Neuronal stem cell (in vitro differentiated cells): ENCODE measurements around the gene RAB27A.
A peak's percentile ranks its signal among the peaks of the same experiment; 100 is the strongest.

Source experiments
- DNase-seq: peaks from one replicate; pipeline ENCODE4 v3.0.0-alpha.2; 2013; ENCODE audit warnings: low spot score
- H2AFZ ChIP-seq: one replicate; pipeline ENCODE4 v1.6.1; 2013; ENCODE audit warnings: mild to moderate bottlenecking, low read length, inconsistent platforms
- H2AK5ac ChIP-seq: 2 replicates; pipeline ENCODE4 v1.6.1; 2013; ENCODE audit warnings: low read depth, mild to moderate bottlenecking, inconsistent platforms, low read length, moderate library complexity, mixed read lengths
- H2BK120ac ChIP-seq: 2 replicates; pipeline ENCODE4 v1.6.1; 2013; ENCODE audit warnings: low read depth, mild to moderate bottlenecking, inconsistent platforms, low read length, moderate library complexity, mixed read lengths
- H2BK12ac ChIP-seq: one replicate; pipeline ENCODE4 v1.6.1; 2013; ENCODE audit warnings: low read length, inconsistent platforms
- H2BK15ac ChIP-seq: 2 replicates; pipeline ENCODE4 v1.6.1; 2013; ENCODE audit warnings: mild to moderate bottlenecking, low read length, inconsistent platforms, mixed read lengths
- H2BK5ac ChIP-seq: one replicate; pipeline ENCODE4 v1.6.1; 2013; ENCODE audit warnings: inconsistent platforms, mild to moderate bottlenecking, low read length, moderate library complexity
- H3K14ac ChIP-seq: one replicate; pipeline ENCODE4 v1.6.1; 2013; ENCODE audit warnings: low read length, inconsistent platforms
- H3K18ac ChIP-seq: 2 replicates; pipeline ENCODE4 v1.6.1; 2013; ENCODE audit warnings: low read length, inconsistent platforms
- H3K23ac ChIP-seq: 2 replicates; pipeline ENCODE4 v1.6.1; 2013; ENCODE audit warnings: low read depth, mild to moderate bottlenecking, mixed read lengths, low read length, inconsistent platforms; ENCODE audit not compliant: poor library complexity
- H3K27ac ChIP-seq: replicated peaks from 3 replicates; pipeline ENCODE4 v1.5.1; 2013; ENCODE audit warnings: low read length, inconsistent platforms
- H3K27me3 ChIP-seq, 3 experiments: 2 replicates each; pipeline ENCODE4 v1.6.1; 2013; ENCODE audit warnings: low read length in 3 of 3, mild to moderate bottlenecking in 2 of 3, inconsistent platforms in 1 of 3, low read depth in 1 of 3, mixed read lengths in 1 of 3, moderate library complexity in 1 of 3; ENCODE audit not compliant: control insufficient read depth in 3 of 3, insufficient read depth in 3 of 3
- H3K36me3 ChIP-seq, 2 donors: replicated peaks in 1 of 2; 2 replicates each; pipeline ENCODE4 v1.6.1; 2013; ENCODE audit warnings: low read length in 2 of 2; ENCODE audit not compliant: control insufficient read depth in 2 of 2, insufficient read depth in 2 of 2
- H3K4ac ChIP-seq: 2 replicates; pipeline ENCODE4 v1.6.1; 2013; ENCODE audit warnings: inconsistent platforms, mild to moderate bottlenecking, low read length, moderate library complexity
- H3K4me1 ChIP-seq, 2 donors: 1 replicate in 1 of 2; 2 replicates in 1 of 2; pipeline ENCODE4 v1.6.1; 2013; ENCODE audit warnings: low read length in 2 of 2, low read depth in 1 of 2; ENCODE audit not compliant: control insufficient read depth in 2 of 2, insufficient read depth in 1 of 2
- H3K4me2 ChIP-seq: one replicate; pipeline ENCODE4 v1.6.1; 2013; ENCODE audit warnings: mild to moderate bottlenecking, low read length, inconsistent platforms; ENCODE audit not compliant: insufficient read depth, poor library complexity, severe bottlenecking
- H3K4me3 ChIP-seq, 2 donors: 2 replicates each; pipeline ENCODE4 v1.5.1; 2013; ENCODE audit warnings: low read length in 2 of 2, mild to moderate bottlenecking in 2 of 2, inconsistent platforms in 1 of 2, moderate library complexity in 1 of 2
- H3K79me1 ChIP-seq: one replicate; pipeline ENCODE4 v1.6.1; 2013; ENCODE audit warnings: low read depth, mild to moderate bottlenecking, inconsistent platforms, low read length, moderate library complexity
- H3K9ac ChIP-seq: one replicate; pipeline ENCODE4 v1.6.1; 2013; ENCODE audit warnings: mild to moderate bottlenecking, low read depth, low read length, inconsistent platforms; ENCODE audit not compliant: poor library complexity
- H3K9me3 ChIP-seq, 2 donors: replicated peaks in 1 of 2; 2 replicates each; pipeline versions ENCODE3 to v1.6.1; 2013; ENCODE audit warnings: low read length in 2 of 2, mild to moderate bottlenecking in 2 of 2, inconsistent platforms in 1 of 2, low read depth in 1 of 2, mixed read lengths in 1 of 2, moderate library complexity in 1 of 2; ENCODE audit not compliant: control insufficient read depth in 2 of 2, insufficient read depth in 1 of 2
- H4K8ac ChIP-seq: one replicate; pipeline ENCODE4 v1.6.1; 2013; ENCODE audit warnings: low read depth, mild to moderate bottlenecking, inconsistent platforms, low read length, moderate library complexity
- H4K91ac ChIP-seq: one replicate; pipeline ENCODE4 v1.6.1; 2013; ENCODE audit warnings: low read length, low read depth, mild to moderate bottlenecking, inconsistent platforms; ENCODE audit not compliant: poor library complexity
- WGBS, 2 donors: extraction: QIAGEN DNeasy Blood & Tissue Kit; methylation state at CpG; one replicate each; pipeline ENCODE4 v1.1.7; 2013; ENCODE audit warnings: missing lambda C conversion rate in 2 of 2, mixed read lengths in 1 of 2; ENCODE audit not compliant: insufficient read length in 2 of 2, insufficient replicate concordance in 1 of 2; ENCODE audit errors: extremely low coverage in 2 of 2; 5-methylcytosine and 5-hydroxymethylcytosine counted together

RAB27A gene

DNA sequence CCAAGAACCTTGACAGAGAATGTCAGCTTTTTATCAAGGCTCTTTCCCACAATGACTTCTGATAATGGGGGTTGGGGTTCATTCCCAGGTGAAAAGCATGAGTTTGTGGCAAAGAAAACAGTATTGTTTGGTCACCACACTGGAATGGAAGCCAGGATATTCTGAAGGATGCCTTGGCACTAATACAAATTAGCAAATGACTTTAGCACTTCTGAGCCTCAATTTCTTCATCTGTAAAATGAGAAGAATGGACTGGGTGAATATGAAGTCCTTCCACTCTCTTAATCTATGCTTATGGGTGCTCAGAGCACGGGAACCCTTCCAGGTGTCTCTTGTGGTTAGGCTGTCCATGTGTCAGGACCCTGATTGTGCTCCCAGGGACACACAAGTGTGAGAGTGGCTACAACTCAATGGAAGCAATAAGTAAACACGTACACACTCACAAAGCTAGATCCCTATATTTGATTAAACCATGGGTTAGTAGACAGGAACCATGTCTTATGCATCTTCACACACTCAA is 21.4 kb downstream of the RAB27A start:
- Histone ChIP-seq H2BK12ac (no peak overlapping the region), H3K23ac (no peak overlapping the region), H4K91ac (no peak overlapping the region), H3K9me3 (no peaks in the 10 kb centered on the region), H2AFZ (no peak overlapping the region), H3K79me1 (no peaks in the 10 kb centered on the region), H3K4ac (no peak overlapping the region), H2BK120ac (no peak overlapping the region), H2BK5ac (no peak overlapping the region), H3K18ac (no peak overlapping the region), H3K14ac (no peak overlapping the region), H3K27me3 (no peaks in the 10 kb centered on the region), H3K9ac (no peak overlapping the region), H3K4me2 (no peak overlapping the region), H3K36me3 (no peaks in the 10 kb centered on the region), H2BK15ac (no peak overlapping the region), H3K27ac (no peak overlapping the region), H4K8ac (no peak overlapping the region), H2AK5ac (no peak overlapping the region), H3K4me1 (peaks cover 2% of the 10 kb centered on the region in 2 donors), H3K4me3 (no peak overlapping the region)
- WGBS, 2 donors: no CpG with 5 or more reads among the region's 2 CpGs
- DNase-seq: no peak

DNA sequence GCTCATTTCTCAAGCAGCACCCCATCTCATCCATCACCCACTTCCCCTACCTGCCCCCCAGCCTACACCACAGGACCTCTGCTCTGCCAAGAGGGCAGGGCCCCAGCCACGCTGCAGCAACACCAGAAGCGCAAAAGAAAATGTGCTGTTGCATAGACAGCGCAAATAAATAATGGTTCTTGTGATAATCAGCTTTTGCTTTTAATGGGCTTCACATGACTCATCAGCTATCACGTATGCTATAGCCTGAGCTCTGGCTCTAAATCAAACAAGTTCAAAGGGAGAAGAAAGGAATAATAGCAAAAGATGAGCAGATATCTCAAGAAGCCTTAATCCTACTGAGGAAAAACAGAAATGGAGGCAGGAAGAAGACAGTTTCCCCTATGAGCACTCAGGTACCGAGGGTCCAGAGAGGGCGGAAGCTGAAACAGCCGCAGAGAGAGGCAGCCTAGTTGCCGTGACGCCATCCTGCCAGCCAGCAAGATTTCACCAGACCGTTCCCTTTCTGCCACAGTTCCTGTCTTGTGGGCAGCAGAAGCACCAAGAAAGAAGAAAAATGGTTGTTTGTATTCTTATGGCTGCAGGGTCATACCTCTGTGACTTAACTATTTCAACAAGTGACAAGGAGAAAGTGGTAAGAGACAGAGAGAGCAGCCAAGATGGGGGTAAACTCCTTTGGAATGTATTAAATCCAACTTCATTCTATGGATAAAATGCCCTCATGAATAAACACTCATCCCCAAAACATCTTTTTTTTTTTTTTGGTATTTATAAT is 22.0 kb downstream of the RAB27A start:
- no peak overlapping the region for H2BK15ac ChIP-seq
- H3K27me3 ChIP-seq: no peaks in the 10 kb centered on the region
- H2AK5ac ChIP-seq: no peak overlapping the region
- H3K27ac ChIP-seq: no peak overlapping the region
- H3K23ac ChIP-seq: no peak overlapping the region
- H2BK120ac ChIP-seq: no peak overlapping the region
- H4K8ac ChIP-seq: no peak overlapping the region
- no peak overlapping the region for H3K14ac ChIP-seq
- H3K36me3 ChIP-seq: no peaks in the 10 kb centered on the region
- no peak overlapping the region for H4K91ac ChIP-seq
- no peaks in the 10 kb centered on the region for H3K9me3 ChIP-seq
- no peak for DNase-seq
- H2BK12ac ChIP-seq: no peak overlapping the region
- H2BK5ac ChIP-seq: no peak overlapping the region
- H3K9ac ChIP-seq: no peak overlapping the region
- no CpG with 5 or more reads among the region's 10 CpGs for WGBS, 2 donors
- H3K4me3 ChIP-seq: no peak overlapping the region
- no peaks in the 10 kb centered on the region for H3K79me1 ChIP-seq
- peak overlapping the region; percentile 34 for H2AFZ ChIP-seq
- peaks cover 2% of the 10 kb centered on the region in 2 donors for H3K4me1 ChIP-seq
- H3K18ac ChIP-seq: no peak overlapping the region
- H3K4ac ChIP-seq: no peak overlapping the region
- no peak overlapping the region for H3K4me2 ChIP-seq

- Histone ChIP-seq H3K27ac (no peak overlapping the region), H2BK12ac (no peak overlapping the region), H3K4me1 (peaks cover 2% of the 10 kb centered on the region in 2 donors), H2AFZ (no peak overlapping the region), H2BK120ac (no peak overlapping the region), H4K91ac (no peak overlapping the region), H3K18ac (no peak overlapping the region), H3K9ac (no peak overlapping the region), H3K4me2 (no peak overlapping the region), H2BK15ac (no peak overlapping the region), H3K14ac (no peak overlapping the region), H3K9me3 (no peaks in the 10 kb centered on the region), H3K36me3 (no peaks in the 10 kb centered on the region), H2AK5ac (no peak overlapping the region), H3K4ac (no peak overlapping the region), H3K23ac (no peak overlapping the region), H3K79me1 (no peaks in the 10 kb centered on the region), H4K8ac (no peak overlapping the region), H3K4me3 (no peak overlapping the region), H2BK5ac (no peak overlapping the region), H3K27me3 (no peaks in the 10 kb centered on the region)
- no peak for DNase-seq
- WGBS, 2 donors: no CpG with 5 or more reads among the region's 2 CpGs
These were observed 23.1 kb downstream of the RAB27A start for GRCh38 chr15:55266547-55266946.

DNA sequence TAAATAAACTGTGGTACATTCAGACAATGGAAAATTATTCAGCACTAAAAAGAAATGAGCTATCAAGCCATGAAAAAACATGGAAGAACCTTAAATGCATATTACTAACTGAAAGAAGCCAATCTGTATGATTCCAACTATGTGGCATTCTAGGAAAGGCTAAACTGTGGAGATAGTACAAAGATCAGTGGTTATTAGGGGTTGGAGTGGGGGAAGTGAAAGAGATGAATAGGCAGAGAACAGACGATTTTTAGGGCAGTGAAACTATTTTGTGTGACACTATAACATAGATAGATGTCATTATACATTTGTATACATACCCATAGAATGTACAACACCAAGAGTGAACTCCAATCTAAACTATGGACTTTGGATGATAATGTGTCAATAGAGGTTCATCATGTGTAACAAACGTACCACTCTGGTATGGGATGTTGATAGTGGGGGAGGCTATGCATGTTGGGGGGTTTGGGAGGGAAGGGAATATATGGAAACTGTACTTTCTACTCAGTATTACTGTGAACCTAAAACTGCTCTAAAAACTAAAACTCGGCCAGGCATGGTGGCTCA is 29.0 kb downstream of the RAB27A start:
- Histone ChIP-seq H4K8ac (no peak overlapping the region), H3K27ac (no peak overlapping the region), H2BK12ac (no peak overlapping the region), H3K36me3 (no peaks in the 10 kb centered on the region), H3K4ac (no peak overlapping the region), H3K14ac (no peak overlapping the region), H2AK5ac (no peak overlapping the region), H2BK5ac (no peak overlapping the region), H3K4me2 (no peak overlapping the region), H2BK15ac (no peak overlapping the region), H2AFZ (no peak overlapping the region), H3K4me3 (no peak overlapping the region), H3K27me3 (no peaks in the 10 kb centered on the region), H3K9me3 (no peaks in the 10 kb centered on the region), H4K91ac (no peak overlapping the region), H3K23ac (no peak overlapping the region), H3K4me1 (no peaks in the 10 kb centered on the region), H3K9ac (no peak overlapping the region), H3K79me1 (no peaks in the 10 kb centered on the region), H3K18ac (no peak overlapping the region), H2BK120ac (no peak overlapping the region)
- no peak for DNase-seq
- no CpG with 5 or more reads among the region's 3 CpGs for WGBS, 2 donors
